Upper lobe of left lung (tissue), 6 donors: Measurements from ENCODE around the gene CDV3. TPM values are rescaled to one million over a fixed set of nuclear protein-coding genes. Genes with fewer than 3 reads are reported as not detected.
A peak's percentile ranks its signal among the peaks of the same experiment; 100 is the strongest.

Experiments
- ATAC-seq, 2 donors: fragments of 200-7000 bp; cut with Tn5 transposase; one replicate each; pipeline ENCODE4 v1.9.1; 2022; ENCODE audit warnings: mild to moderate bottlenecking in 2 of 2, moderate library complexity in 2 of 2; ENCODE audit not compliant: low FRiP score in 2 of 2
- DNase-seq, 2 donors: peaks; one replicate each; pipeline ENCODE4 v3.0.0-alpha.2; 2019 to 2020
- H3K27ac ChIP-seq, 4 donors: fragments of 200-600 bp; sonication (generic); one replicate each; pipeline ENCODE4 v1.5.1; 2016 to 2019
- H3K27me3 ChIP-seq, 4 donors: fragments of 200-600 bp; sonication (generic); one replicate each; pipeline ENCODE4 v1.5.1; 2017 to 2019
- H3K36me3 ChIP-seq, 4 donors: fragments of 200-600 bp; sonication (generic); one replicate each; pipeline ENCODE4 v1.5.1; 2016 to 2019
- H3K4me1 ChIP-seq, 4 donors: fragments of 200-600 bp; sonication (generic); one replicate each; pipeline ENCODE4 v1.5.1; 2018 to 2019
- H3K4me3 ChIP-seq, 4 donors: fragments of 200-600 bp; sonication (generic); one replicate each; pipeline ENCODE4 v1.5.1; 2017 to 2019; ENCODE audit warnings: mild to moderate bottlenecking in 2 of 4, moderate library complexity in 1 of 4
- H3K9me3 ChIP-seq, 4 donors: fragments of 200-600 bp; sonication (generic); one replicate each; pipeline ENCODE4 v1.5.1; 2018 to 2019
- CTCF ChIP-seq, 6 experiments: fragments of 450-650 bp in 4 of 6; fragments of 200-600 bp in 2 of 6; sonication (generic) in 2 of 6; IDR thresholded peaks; one replicate each; pipeline ENCODE4 v1.5.1; 2016 to 2019; ENCODE audit warnings: antibody characterized with exemption in 6 of 6
- EP300 ChIP-seq, 4 donors: sonication (generic); formaldehyde crosslinking; IDR thresholded peaks; one replicate each; pipeline ENCODE4 v1.5.1; 2017; ENCODE audit warnings: antibody characterized with exemption in 4 of 4, control low read depth in 2 of 4
- POLR2A ChIP-seq, 4 donors: fragments of 450-650 bp; IDR thresholded peaks; one replicate each; pipeline ENCODE4 v1.5.1; 2016 to 2017; ENCODE audit warnings: antibody characterized with exemption in 4 of 4, mild to moderate bottlenecking in 2 of 4
- POLR2AphosphoS5 ChIP-seq, 2 donors: sonication (generic); formaldehyde crosslinking; IDR thresholded peaks; one replicate each; pipeline ENCODE4 v1.5.1; 2017; ENCODE audit warnings: antibody characterized with exemption in 2 of 2
- WGBS, 2 donors: methylation state at CpG; one replicate each; pipeline ENCODE4 v1.1.5; 2017 to 2018; 5-methylcytosine and 5-hydroxymethylcytosine counted together
- total RNA-seq, 6 donors: library from RNA; depleted of rRNA in 4 of 6; stranded (reverse); fragments of >200 nt in 4 of 6; gene quantifications; one replicate each; pipeline versions ENCODE4 v1.1.0 to v1.2.1, GENCODE V29; 2016 to 2021
- donor health status: DM: no; HTN: no; CAD: no; lungs with moderate emphysema.
- donor health status: DM: no; HTN: yes; CAD: no; lungs with severe emphysema.

Gene CDV3
- total RNA-seq, 6 donors from 2014 or later, result 58.3 to 181 (median 161) TPM

GRCh38 chr3:133576169-133576568, 2.7 kb downstream of the CDV3 start:
- Histone ChIP-seq H3K9me3 (no peaks in the 10 kb centered on the region), H3K4me3 (peak overlapping the region in 3 of 4 donors; percentile 26 to 73 (median 71)), H3K4me1 (peaks cover 56 to 59% (median 58%) of the 10 kb centered on the region in 4 donors), H3K27me3 (no peaks in the 10 kb centered on the region), H3K27ac (peak overlapping the region in 2 of 4 donors; percentile 2 to 96), H3K36me3 (peaks cover 9 to 60% (median 23%) of the 10 kb centered on the region in 4 donors)
- TF ChIP-seq EP300 (IDR thresholded peaks at IDR 0.05) (no peak), CTCF (IDR thresholded peaks at IDR 0.05) (no peak), POLR2A (IDR thresholded peaks at IDR 0.05) (no peak), POLR2AphosphoS5 (IDR thresholded peaks at IDR 0.05) (no peak)
- ATAC-seq (no peak), DNase-seq (no peak)
- 12 to 27% methylated on average over 3 of the region's 3 CpGs for WGBS, 2 donors

DNA sequence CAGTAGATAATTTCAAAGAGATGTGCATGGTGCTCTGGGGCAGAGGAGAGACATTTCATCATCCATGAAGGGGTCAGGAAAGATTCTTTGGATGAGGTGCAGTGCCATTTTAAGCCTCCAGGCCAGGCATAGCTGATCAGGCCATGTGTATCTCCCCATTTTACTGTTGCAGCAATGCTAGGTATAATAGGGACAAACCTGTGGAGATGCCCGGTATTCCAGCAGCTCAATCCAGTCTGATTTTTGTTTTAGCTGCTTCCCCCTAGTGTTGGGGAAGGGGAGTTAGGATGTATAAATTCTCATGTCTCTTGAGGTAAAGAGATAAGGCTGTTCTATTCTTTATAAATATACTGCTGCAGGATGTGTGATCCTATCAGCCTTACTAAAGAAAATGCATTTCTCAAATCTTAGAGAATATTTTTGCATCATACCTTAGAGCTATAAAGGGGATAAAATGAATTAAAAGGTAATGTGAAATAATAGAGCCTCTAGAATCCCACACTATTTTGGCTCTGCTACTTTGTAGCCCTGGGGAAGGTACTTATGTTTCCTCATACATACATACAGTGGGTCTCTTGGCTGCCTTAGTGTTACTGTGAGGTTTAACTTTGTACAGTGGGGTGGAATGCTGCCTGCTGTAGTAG, 5.2 kb downstream of the CDV3 start:
- peaks cover 20 to 85% (median 40%) of the 10 kb centered on the region in 4 donors for H3K36me3 ChIP-seq
- H3K27me3 ChIP-seq, result no peaks in the 10 kb centered on the region
- ATAC-seq (peak in 1 of 2 donors; percentile 23), DNase-seq (no peak)
- H3K4me1 ChIP-seq, result peaks cover 50 to 56% (median 54%) of the 10 kb centered on the region in 4 donors
- H3K27ac ChIP-seq, result no peak overlapping the region
- 7 to 11% methylated on average over 1 of the region's 1 CpG for WGBS, 2 donors
- TF ChIP-seq CTCF (IDR thresholded peaks at IDR 0.05) (peak; percentile 29 to 58 (median 34)), POLR2AphosphoS5 (IDR thresholded peaks at IDR 0.05) (no peak), POLR2A (IDR thresholded peaks at IDR 0.05) (no peak), EP300 (IDR thresholded peaks at IDR 0.05) (no peak)
- peak overlapping the region in 1 of 4 donors; percentile 2 for H3K4me3 ChIP-seq
- no peaks in the 10 kb centered on the region for H3K9me3 ChIP-seq

DNA sequence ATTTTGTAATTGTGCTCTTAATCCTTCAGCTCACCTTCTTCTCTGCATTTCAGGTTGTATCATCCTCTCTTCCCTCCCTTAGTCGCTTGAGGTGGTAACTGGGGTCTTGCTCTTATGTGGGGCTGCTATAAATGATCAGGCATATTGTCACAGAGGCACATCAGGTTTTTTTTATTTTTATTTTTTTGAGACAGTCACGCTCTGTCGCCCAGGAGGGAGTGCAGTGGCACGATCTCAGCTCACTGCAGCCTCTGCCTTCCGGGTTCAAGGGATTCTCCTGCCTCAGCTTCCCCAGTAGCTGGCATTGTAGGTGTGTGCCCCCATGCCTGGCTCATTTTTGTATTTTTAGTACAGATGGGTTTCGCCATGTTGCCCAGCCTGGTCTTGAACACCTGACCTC, 9.9 kb downstream of the CDV3 start:
- no peak for ATAC-seq

GRCh38 chr3:133588035-133588434, 14.5 kb downstream of the CDV3 start:
- peaks cover 3 to 23% (median 12%) of the 10 kb centered on the region in 4 donors for H3K4me1 ChIP-seq
- H3K36me3 ChIP-seq, result peaks cover 44 to 75% (median 57%) of the 10 kb centered on the region in 4 donors
- 62 to 68% methylated on average over 4 of the region's 4 CpGs for WGBS, 2 donors
- no peak for ATAC-seq
- no peak for DNase-seq
- TF ChIP-seq POLR2A (IDR thresholded peaks at IDR 0.05) (no peak), CTCF (IDR thresholded peaks at IDR 0.05) (no peak), EP300 (IDR thresholded peaks at IDR 0.05) (no peak), POLR2AphosphoS5 (IDR thresholded peaks at IDR 0.05) (no peak)
- H3K9me3 ChIP-seq, result no peaks in the 10 kb centered on the region
- H3K4me3 ChIP-seq, result no peak overlapping the region
- peak overlapping the region in 1 of 4 donors; percentile 42 for H3K27ac ChIP-seq
- H3K27me3 ChIP-seq, result no peaks in the 10 kb centered on the region

More for the DNA sequence above, 9.9 kb downstream of the CDV3 start:
- no peaks in the 10 kb centered on the region for H3K9me3 ChIP-seq
- no peak overlapping the region for H3K27ac ChIP-seq
- no peaks in the 10 kb centered on the region for H3K27me3 ChIP-seq
- no peak overlapping the region for H3K4me3 ChIP-seq
- no peak for DNase-seq
- H3K4me1 ChIP-seq, result peaks cover 20 to 30% (median 25%) of the 10 kb centered on the region in 4 donors
- WGBS, 2 donors, result 95% methylated on average over 6 of the region's 6 CpGs
- TF ChIP-seq CTCF (IDR thresholded peaks at IDR 0.05) (no peak), POLR2A (IDR thresholded peaks at IDR 0.05) (no peak), POLR2AphosphoS5 (IDR thresholded peaks at IDR 0.05) (no peak), EP300 (IDR thresholded peaks at IDR 0.05) (no peak)
- H3K36me3 ChIP-seq, result peaks cover 44 to 100% (median 75%) of the 10 kb centered on the region in 4 donors
